Measurements from ENCODE around the gene ST7.
"Not testable (repeated sequence)": the region's sequence is repeated elsewhere in the genome, so short reads cannot be mapped to it uniquely, and the experiment has no call there.

Gene ST7

GRCh38 chr7:116950889-116951351, 2.4 kb upstream of the ST7 start:
- no peak for DNase-seq (ENCODE audit: low spot score)

- no peak for DNase-seq (ENCODE audit: low spot score)
Observed at GRCh38 chr7:116951366-116952292, 1.7 kb upstream of the ST7 start.

- DNase-seq (ENCODE audit: low spot score), result no peak
Observed at GRCh38 chr7:116952635-116953371, 498 bp upstream of the ST7 start.

DNA sequence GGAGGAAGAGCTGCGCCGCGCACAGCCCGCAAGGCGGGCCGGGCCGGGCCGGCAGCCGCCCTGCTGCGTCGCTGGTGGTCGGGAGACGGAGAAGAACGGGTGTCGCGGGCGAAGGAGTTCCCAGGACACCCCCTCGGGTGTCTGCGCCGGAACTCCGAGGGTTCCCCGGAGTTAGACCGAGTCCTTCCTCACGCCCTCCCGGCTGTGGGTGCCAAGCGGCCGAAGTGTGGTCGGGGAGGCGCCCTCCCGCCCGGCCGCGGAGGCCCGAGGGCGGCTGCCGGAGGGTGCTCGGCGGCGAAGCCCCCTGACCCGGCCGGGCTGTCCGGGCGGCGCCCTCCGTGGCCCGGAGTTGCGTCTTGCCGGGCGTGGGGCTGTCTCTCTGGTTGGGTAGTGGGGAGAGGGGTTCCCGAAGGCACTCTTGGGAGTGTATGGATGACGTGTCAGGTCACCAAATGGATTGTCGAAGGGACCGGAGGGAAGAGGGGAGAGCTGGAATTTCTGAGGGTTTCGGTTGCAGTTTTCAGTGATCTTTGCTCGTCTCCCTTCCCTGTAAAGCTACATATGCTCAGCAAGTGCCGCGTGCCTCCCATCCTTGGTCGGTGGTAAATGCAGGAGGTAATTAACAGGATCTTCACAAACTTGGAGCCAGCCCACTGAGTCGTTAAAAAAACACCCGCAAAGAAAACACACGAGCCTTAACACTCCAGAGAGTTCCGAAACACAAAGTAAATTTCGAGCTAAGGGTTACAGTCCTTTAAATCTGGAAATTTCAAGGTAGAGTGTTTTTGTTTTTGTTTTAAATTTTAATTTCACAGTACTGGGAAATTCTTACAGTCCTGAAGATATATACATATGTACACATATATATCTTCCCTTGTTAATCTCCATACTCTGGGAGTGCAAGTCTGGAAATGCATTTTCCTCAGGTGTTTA, 871 bp downstream of the ST7 start:
- DNase-seq (ENCODE audit: low spot score), result peak; percentile 15

DNA sequence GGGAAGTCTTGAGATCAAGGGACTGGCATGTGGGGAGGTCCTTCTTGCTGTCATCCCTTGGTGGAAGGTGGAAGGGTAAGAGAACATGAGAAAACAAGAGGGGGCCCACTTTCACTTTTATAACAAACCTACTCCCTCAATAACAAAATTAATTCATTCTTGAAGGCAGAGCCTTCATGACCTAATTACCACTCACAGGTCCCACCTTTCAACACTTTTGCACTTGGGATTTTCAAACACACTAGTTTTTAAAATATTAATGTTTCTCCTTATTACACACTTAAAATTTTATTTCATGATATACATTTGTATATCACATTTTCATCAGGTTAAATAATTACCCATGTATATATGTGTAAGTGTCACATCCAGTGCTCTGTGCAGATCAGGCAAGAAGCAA, 2.0 kb downstream of the ST7 start:
- no peak for DNase-seq (ENCODE audit: low spot score)

DNA sequence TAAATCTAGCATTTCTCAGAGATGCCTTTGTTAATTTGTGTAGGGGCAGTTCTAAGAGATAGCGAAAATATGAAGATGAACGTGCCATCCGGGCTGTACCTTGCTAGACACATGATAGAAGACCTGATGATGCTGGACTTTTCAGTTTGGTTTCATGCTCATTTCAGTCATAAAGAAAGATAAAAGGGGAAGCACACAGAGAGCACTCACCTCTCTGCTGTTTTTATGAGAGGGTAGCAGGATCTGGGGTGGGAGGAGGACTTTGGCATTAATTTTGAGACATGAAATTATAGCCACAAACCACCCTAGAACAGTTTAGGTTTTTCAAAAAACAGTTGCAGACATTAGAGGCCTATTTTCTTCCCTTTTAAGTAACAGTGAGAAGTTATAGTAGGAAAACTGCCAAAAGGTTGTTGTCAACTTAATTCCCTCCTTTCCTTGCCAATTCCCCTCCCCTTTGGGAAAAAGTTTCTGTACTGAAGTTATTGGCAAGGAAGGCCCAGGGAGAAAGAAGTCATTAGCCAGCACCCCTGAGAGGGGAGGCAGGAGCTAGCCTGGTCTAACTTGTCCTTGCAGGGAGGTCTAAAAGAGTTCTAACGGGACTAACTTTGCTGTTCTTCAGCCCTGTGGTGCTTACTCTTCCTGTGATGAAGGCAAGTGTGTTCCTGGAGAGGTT, 2.6 kb downstream of the ST7 start:
- DNase-seq (ENCODE audit: low spot score), result no peak

DNA sequence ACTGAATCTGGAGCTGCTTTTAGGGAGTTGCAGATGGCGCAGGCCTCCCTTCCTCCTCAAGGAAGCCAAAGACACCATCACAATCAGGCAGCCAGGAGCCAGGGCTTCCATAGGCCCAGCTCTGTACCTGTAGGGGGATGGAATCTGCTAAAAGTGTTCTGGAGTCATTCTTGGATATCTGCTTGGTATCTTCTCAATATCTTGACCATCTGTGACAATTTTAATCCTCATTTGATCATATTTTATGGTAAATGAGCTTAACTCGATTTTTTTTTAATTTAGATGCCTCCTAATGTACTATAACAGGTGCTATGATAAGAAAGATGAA, 3.1 kb downstream of the ST7 start:
- DNase-seq (ENCODE audit: low spot score), result no peak

- no peak for DNase-seq (ENCODE audit: low spot score)
Observed at GRCh38 chr7:116957874-116958273, 4.6 kb downstream of the ST7 start.

- peak; percentile 7 for DNase-seq (ENCODE audit: low spot score)
Observed at GRCh38 chr7:116961966-116962673, 8.8 kb downstream of the ST7 start.

GRCh38 chr7:116963234-116963633, 9.9 kb downstream of the ST7 start:
- no peak for DNase-seq (ENCODE audit: low spot score)

DNA sequence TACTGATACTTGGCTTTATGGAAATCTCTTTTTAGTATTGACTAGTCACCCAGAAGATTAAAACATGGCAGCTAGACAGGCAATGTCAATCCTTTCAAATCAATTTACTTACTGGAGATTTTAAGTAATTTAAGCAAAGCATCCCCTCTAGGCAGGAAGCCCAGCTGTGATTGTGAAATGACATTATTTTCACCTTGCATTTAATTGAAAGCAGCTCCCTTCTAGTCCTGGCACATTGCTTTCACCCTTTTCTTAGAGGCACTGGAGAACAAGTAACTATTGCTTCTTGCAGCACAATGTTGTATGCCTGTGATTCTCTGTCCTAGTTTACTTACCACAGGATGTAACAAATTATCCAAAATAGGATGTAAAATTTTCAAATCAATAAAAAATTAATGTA, 13.3 kb downstream of the ST7 start:
- DNase-seq (ENCODE audit: low spot score), result no peak

GRCh38 chr7:116967254-116967922, 14.1 kb downstream of the ST7 start:
- no peak for DNase-seq (ENCODE audit: low spot score)

DNA sequence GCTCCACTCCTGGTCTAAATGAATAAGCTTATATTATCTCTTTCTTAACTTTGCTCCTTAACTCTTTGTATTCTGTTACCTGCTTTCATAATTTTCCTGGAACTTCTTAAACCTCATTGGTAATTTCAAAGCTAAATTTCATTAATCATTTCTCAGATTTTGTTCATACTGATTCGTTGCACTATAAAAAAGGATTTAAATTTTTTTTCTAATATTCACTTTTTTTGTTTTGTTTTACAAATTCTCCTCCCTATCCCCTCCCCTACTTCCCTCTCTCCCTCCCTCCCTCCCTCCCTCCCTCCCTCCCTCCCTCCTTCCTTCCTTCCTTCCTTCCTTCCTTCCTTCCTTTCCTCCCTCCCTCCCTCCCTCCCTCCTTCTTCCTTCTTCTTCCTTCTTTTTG, 14.7 kb downstream of the ST7 start:
- no peak for DNase-seq (ENCODE audit: low spot score)

GRCh38 chr7:116968631-116969030, 15.3 kb downstream of the ST7 start:
- no peak for DNase-seq (ENCODE audit: low spot score)

DNA sequence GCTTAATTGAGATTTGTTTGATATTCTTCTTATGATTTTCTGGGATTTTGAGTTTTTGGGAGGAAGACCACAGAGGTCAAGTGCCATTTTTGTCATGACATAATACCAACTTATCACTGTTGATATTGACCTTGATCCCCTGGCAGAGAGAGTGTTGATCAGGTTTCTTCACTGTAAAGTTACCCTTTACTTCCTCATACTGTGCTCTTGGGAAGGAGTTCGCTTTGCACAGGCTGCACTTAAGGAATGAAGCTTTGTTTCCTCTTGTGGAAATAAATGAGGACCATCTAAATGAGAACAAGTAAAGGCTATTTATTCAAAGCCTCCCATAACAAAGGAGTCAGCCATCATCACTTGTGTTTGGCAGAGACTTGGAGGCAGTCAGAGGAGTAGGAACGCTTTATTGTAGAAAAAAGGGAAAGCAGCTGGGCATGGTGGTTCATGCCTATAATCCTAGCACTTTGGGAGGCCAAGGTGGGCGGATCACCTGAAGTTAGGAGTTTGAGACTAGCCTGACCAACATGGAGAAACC, 16.1 kb downstream of the ST7 start:
- no peak for DNase-seq (ENCODE audit: low spot score)

DNA sequence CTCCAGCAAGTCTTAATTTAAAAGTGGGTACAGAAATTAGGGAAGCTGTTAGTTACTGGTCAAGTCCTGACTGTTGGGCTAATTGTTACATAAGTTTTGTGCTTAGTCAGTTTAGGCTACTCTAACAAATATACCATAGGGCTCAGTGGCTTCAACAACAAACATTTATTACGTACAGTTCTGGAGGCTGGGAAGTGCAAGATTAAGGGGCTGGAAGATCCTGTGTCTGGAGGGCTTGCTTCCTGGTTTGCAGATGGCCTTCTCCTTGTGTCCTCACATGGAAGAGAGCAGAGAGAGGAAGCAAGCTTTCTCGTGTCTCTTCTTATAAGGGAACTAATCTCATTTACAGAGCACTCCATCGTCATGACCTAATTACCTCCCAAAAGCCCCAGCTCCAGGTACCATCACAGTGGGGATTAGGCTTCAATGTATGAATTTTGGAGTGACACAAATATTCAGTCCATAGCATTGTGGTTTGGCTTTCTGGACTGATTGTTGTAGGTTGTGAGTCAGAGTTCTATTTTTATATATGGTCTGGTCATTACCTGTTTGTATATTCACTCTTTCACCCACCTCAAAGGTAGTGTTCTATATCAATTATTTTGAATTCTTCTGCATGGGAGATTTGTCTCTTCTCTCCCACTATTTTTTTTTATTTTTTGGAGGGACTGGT, 17.1 kb downstream of the ST7 start:
- no peak for DNase-seq (ENCODE audit: low spot score)

DNA sequence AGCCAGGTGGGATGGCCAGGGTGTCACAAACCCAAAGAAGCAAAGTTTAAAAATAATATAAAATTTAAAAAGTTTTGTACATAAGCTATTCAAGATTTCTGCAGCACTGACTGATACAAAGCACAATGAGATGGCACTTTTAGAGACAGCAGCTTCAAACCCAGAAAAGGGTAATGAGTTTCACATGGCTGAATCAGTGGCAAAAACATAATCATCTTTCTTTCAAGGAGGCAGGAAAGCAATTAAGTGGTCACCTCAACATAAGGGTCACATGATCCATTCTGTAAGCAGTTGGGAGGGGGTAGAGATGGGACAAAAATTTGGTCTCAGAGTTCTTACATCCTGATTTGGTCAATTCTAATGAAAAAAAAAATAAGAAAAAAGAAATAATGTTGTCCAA, 17.9 kb downstream of the ST7 start:
- DNase-seq (ENCODE audit: low spot score), result not testable (repeated sequence)

GRCh38 chr7:116971869-116972268, 18.6 kb downstream of the ST7 start:
- no peak for DNase-seq (ENCODE audit: low spot score)

DNA sequence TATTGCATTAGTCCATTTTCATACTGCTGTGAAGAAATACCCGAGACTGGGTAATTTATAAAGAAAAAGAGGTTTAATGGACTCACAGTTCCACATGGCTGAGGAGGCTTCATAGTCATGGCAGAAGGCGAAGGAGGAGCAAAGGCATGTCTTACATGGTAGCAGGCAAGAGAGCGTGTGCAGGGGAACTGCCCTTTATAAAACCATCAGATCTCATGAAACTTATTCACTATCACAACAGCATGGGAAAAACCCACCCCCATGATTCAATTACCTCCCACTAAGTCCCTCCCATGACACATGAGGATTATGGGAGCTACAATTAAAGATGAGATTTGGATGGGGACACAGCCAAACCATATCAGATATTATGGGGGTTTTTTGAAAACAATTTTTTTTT, 21.7 kb downstream of the ST7 start:
- not testable (repeated sequence) for DNase-seq (ENCODE audit: low spot score)

GRCh38 chr7:116977172-116977571, 23.9 kb downstream of the ST7 start:
- DNase-seq (ENCODE audit: low spot score), result no peak

All from CD4-positive, alpha-beta T cell treated with Interleukin-15 for 4 hours (primary cell).